HCT116 (cell line): Measurements from ENCODE around the gene TCEANC2. TPM values are rescaled to one million over a fixed set of nuclear protein-coding genes. Genes with fewer than 3 reads are reported as not detected.

Experiments
- ATAC-seq: fragments of 200-7000 bp; cut with Tn5 transposase; 2 replicates; pipeline ENCODE4 v1.9.1; 2020; ENCODE audit warnings: mild to moderate bottlenecking, moderate library complexity
- BruUV-seq: library from RNA; stranded (reverse); fragments of 400-500 nt; replicated peaks from 2 replicates; lab custom pipeline; 2021; lab: Mats Ljungman, UMichigan
- CTCF ChIA-PET: fragments of 300-600 bp; sonication (Branson Sonifier 250); formaldehyde crosslinking; loops from one replicate; lab custom pipeline; 2021; ENCODE audit warnings: antibody characterized with exemption; lab: Charles Lee
- POLR2A ChIA-PET: fragments of 300-600, 350-600 bp; sonication (Branson Sonifier 250); formaldehyde crosslinking; loops from one replicate; lab custom pipeline; 2021; ENCODE audit warnings: antibody characterized with exemption; lab: Charles Lee
- RAD21 ChIA-PET, 2 experiments: fragments of 300-600 bp; sonication (Branson Sonifier 250); formaldehyde crosslinking; loops; one replicate each; lab custom pipeline; 2023; ENCODE audit warnings: low total read pairs in 2 of 2; ENCODE audit not compliant: uncharacterized antibody in 2 of 2, unreplicated experiment in 2 of 2, low non-redundant PET in 1 of 2; lab: Charles Lee
- DNase-seq: peaks from one replicate; pipeline ENCODE4 v3.0.0-alpha.2; 2010; ENCODE audit warnings: low read depth, low spot score
- H2AFZ ChIP-seq: fragments of 200-600 bp; shearing (Covaris generic), sonication (generic); 2 replicates; pipeline ENCODE4 v1.6.1; 2017; ENCODE audit warnings: low read depth, mixed run types, mixed read lengths, antibody characterized with exemption, low read length; ENCODE audit not compliant: poor library complexity, severe bottlenecking
- H3K27ac ChIP-seq: 2 replicates; pipeline ENCODE4 v1.5.1; 2012; ENCODE audit warnings: low read depth, low read length
- H3K27me3 ChIP-seq: fragments of 200-600 bp; sonication (generic); 2 replicates; pipeline ENCODE4 v1.6.1; 2016; ENCODE audit warnings: mixed run types, low read length, mixed read lengths; ENCODE audit not compliant: insufficient read depth
- H3K36me3 ChIP-seq, 2 experiments: fragments of 200-500 bp in 1 of 2; fragments of 200-600 bp in 1 of 2; sonication (Bioruptor generic) in 1 of 2; sonication (generic) in 1 of 2; 2 replicates each; pipeline versions ENCODE4 v1.5.1 to v1.6.1; 2014 to 2016; ENCODE audit warnings: low read length in 2 of 2, inconsistent platforms in 1 of 2, mixed read lengths in 1 of 2, mixed run types in 1 of 2; ENCODE audit not compliant: insufficient read depth in 2 of 2, control insufficient read depth in 1 of 2
- H3K4me1 ChIP-seq, 2 experiments: fragments of 200-600 bp in 1 of 2; sonication (generic) in 1 of 2; 2 replicates each; pipeline versions ENCODE4 v1.5.1 to v1.6.1; 2012 to 2017; ENCODE audit warnings: low read length in 2 of 2, inconsistent platforms in 1 of 2, mild to moderate bottlenecking in 1 of 2, mixed read lengths in 1 of 2, mixed run types in 1 of 2, moderate library complexity in 1 of 2; ENCODE audit not compliant: insufficient read depth in 2 of 2, control insufficient read depth in 1 of 2
- H3K4me2 ChIP-seq: fragments of 200-600 bp; sonication (generic); 2 replicates; pipeline ENCODE4 v1.6.1; 2017; ENCODE audit warnings: mixed run types, low read length, mixed read lengths
- H3K4me3 ChIP-seq, 2 experiments: fragments of 200-600 bp in 1 of 2; sonication (generic) in 1 of 2; replicated peaks in 1 of 2; 2 replicates each; pipeline ENCODE4 v1.5.1; 2011 to 2016; ENCODE audit warnings: low read length in 2 of 2, control low read depth in 1 of 2, low read depth in 1 of 2, mild to moderate bottlenecking in 1 of 2, mixed read lengths in 1 of 2, mixed run types in 1 of 2
- H3K79me2 ChIP-seq: fragments of 200-600 bp; sonication (generic); 2 replicates; pipeline ENCODE4 v1.6.1; 2017; ENCODE audit warnings: mild to moderate bottlenecking, mixed run types, low read length, moderate library complexity, mixed read lengths; ENCODE audit not compliant: insufficient read depth
- H3K9ac ChIP-seq: fragments of 200-600 bp; sonication (generic); 2 replicates; pipeline ENCODE4 v1.6.1; 2016; ENCODE audit warnings: low read length, mixed read lengths
- H3K9me2 ChIP-seq: fragments of 200-600 bp; sonication (generic), shearing (Covaris generic); 2 replicates; pipeline ENCODE4 v1.6.1; 2017; ENCODE audit warnings: mixed run types, mild to moderate bottlenecking, moderate library complexity; ENCODE audit not compliant: insufficient read depth
- H3K9me3 ChIP-seq, 2 experiments: fragments of 200-500 bp in 1 of 2; fragments of 200-600 bp in 1 of 2; sonication (Bioruptor generic) in 1 of 2; sonication (generic) in 1 of 2; 2 replicates each; pipeline ENCODE4 v1.6.1; 2014 to 2017; ENCODE audit warnings: low read length in 2 of 2, mixed read lengths in 2 of 2, inconsistent platforms in 1 of 2, low read depth in 1 of 2, mild to moderate bottlenecking in 1 of 2, mixed run types in 1 of 2, moderate library complexity in 1 of 2; ENCODE audit not compliant: control insufficient read depth in 1 of 2, insufficient read depth in 1 of 2
- H4K20me1 ChIP-seq: fragments of 200-600 bp; sonication (generic), shearing (Covaris generic); 2 replicates; pipeline ENCODE4 v1.6.1; 2017; ENCODE audit warnings: mixed run types, mild to moderate bottlenecking, moderate library complexity; ENCODE audit not compliant: insufficient read depth
- ATF3 ChIP-seq: IDR thresholded peaks from 2 replicates; pipeline ENCODE4 v1.6.1; 2012
- CBX3 ChIP-seq: IDR thresholded peaks from 2 replicates; pipeline ENCODE4 v1.6.1; 2012; ENCODE audit warnings: low read depth
- CEBPB ChIP-seq: IDR thresholded peaks from 2 replicates; pipeline ENCODE4 v1.6.1; 2012; ENCODE audit warnings: low read depth
- CTCF ChIP-seq, 3 experiments: fragments of 200-600 bp in 1 of 3; sonication (generic) in 1 of 3; IDR thresholded peaks in 2 of 3; conservative IDR thresholded peaks in 1 of 3; 2 replicates each; pipeline ENCODE4 v1.5.1; 2012 to 2017; ENCODE audit warnings: low read depth in 2 of 3, low read length in 2 of 3, antibody characterized with exemption in 1 of 3, borderline replicate concordance in 1 of 3, control low read depth in 1 of 3, mild to moderate bottlenecking in 1 of 3, mixed read lengths in 1 of 3, mixed run types in 1 of 3, moderate library complexity in 1 of 3; ENCODE audit not compliant: insufficient read depth in 1 of 3
- EGR1 ChIP-seq: IDR thresholded peaks from 2 replicates; pipeline ENCODE4 v1.6.1; 2012; ENCODE audit warnings: low read depth
- ELF1 ChIP-seq: IDR thresholded peaks from 2 replicates; pipeline ENCODE4 v1.6.1; 2012; ENCODE audit warnings: low read depth, borderline replicate concordance
- EZH2 ChIP-seq: fragments of 200-600 bp; sonication (generic); IDR thresholded peaks from 2 replicates; pipeline ENCODE4 v1.6.1; 2017; ENCODE audit warnings: antibody characterized with exemption, mixed run types
- EZH2phosphoT487 ChIP-seq: fragments of 200-600 bp; IDR thresholded peaks from 2 replicates; pipeline ENCODE4 v1.6.1; 2018; ENCODE audit warnings: antibody characterized with exemption, borderline replicate concordance
- JUND ChIP-seq: IDR thresholded peaks from 2 replicates; pipeline ENCODE4 v1.6.1; 2012
- MAX ChIP-seq: IDR thresholded peaks from 2 replicates; pipeline ENCODE4 v1.6.1; 2012
- POLR2A ChIP-seq: IDR thresholded peaks from 2 replicates; pipeline ENCODE4 v1.7.0; 2011; ENCODE audit warnings: borderline replicate concordance; ENCODE audit not compliant: insufficient read depth, insufficient read length; ENCODE audit errors: extremely low read depth
- POLR2AphosphoS5 ChIP-seq: IDR thresholded peaks from 2 replicates; pipeline ENCODE4 v1.6.1; 2011; ENCODE audit warnings: mild to moderate bottlenecking, low read depth, low read length, moderate library complexity
- RAD21 ChIP-seq: IDR thresholded peaks from 2 replicates; pipeline ENCODE4 v1.6.1; 2012; ENCODE audit warnings: low read depth, mild to moderate bottlenecking
- SIN3A ChIP-seq: IDR thresholded peaks from 2 replicates; pipeline ENCODE4 v1.6.1; 2012; ENCODE audit warnings: low read depth
- SRF ChIP-seq: IDR thresholded peaks from 2 replicates; pipeline ENCODE4 v1.6.1; 2012; ENCODE audit warnings: low read depth
- TCF7L2 ChIP-seq: IDR thresholded peaks from 2 replicates; pipeline ENCODE4 v1.7.0; 2011; ENCODE audit warnings: borderline replicate concordance, inconsistent platforms; ENCODE audit not compliant: insufficient read depth, insufficient read length; ENCODE audit errors: extremely low read depth
- YY1 ChIP-seq: IDR thresholded peaks from 2 replicates; pipeline ENCODE4 v1.6.1; 2011; ENCODE audit warnings: low read length, low read depth, moderate library complexity, mild to moderate bottlenecking; ENCODE audit not compliant: insufficient replicate concordance; ENCODE audit errors: extremely low read depth
- ZBTB33 ChIP-seq: IDR thresholded peaks from 2 replicates; pipeline ENCODE4 v1.6.1; 2011; ENCODE audit warnings: mild to moderate bottlenecking, low read length, moderate library complexity; ENCODE audit not compliant: insufficient replicate concordance; ENCODE audit errors: extremely low read depth
- ZNF274 ChIP-seq: fragments of 200-500 bp; sonication (Bioruptor generic); IDR thresholded peaks from 2 replicates; pipeline ENCODE4 v1.6.1; 2014; ENCODE audit warnings: mild to moderate bottlenecking, low read depth, low read length, inconsistent platforms
- intact Hi-C: fragments of 100-400 bp; cut with micrococcal nuclease; formaldehyde crosslinking; loops from 2 replicates; pipeline ENCODE4 v1.10.0; 2022
- total RNA-seq: library from RNA; stranded (reverse); gene quantifications from one replicate; pipeline ENCODE4 v1.2.1, GENCODE V29; 2021; ENCODE audit not compliant: unreplicated experiment

TCEANC2 gene
- total RNA-seq, 1 experiment from 2014 or later: 5.4 TPM

GRCh38 chr1:54011316-54012007 is 41.9 kb upstream of the TCEANC2 start (continued):
- TF ChIP-seq MAX (no peak), ELF1 (no peak), ZNF274 (no peak), TCF7L2 (no peak), POLR2A (no peak)

GRCh38 chr1:54012008-54012325 is 41.4 kb upstream of the TCEANC2 start:
- TF ChIP-seq YY1 (no peak), CEBPB (no peak), EGR1 (no peak), ELF1 (no peak), CTCF (IDR thresholded peaks at IDR 0.05 in 2 of 3, conservative IDR thresholded peaks at IDR 0.05 in 1 of 3; ENCODE audit: borderline replicate concordance in 1 of 3, insufficient read depth in 1 of 3, low read depth in 2 of 3, low read length in 2 of 3) (no peak), ATF3 (no peak), EZH2phosphoT487 (no peak), JUND (no peak), CBX3 (no peak), EZH2 (no peak), TCF7L2 (no peak), SIN3A (no peak), RAD21 (no peak), SRF (no peak), ZBTB33 (no peak), POLR2AphosphoS5 (no peak), MAX (no peak)
- no peak overlapping the region for H3K4me3 ChIP-seq
- DNase-seq (no peak), ATAC-seq (no peak)
- ChIA-PET CTCF (no interaction called here), POLR2A (no interaction called here), RAD21 (no interaction called here)
- H3K27ac ChIP-seq: no peak overlapping the region
- H3K79me2 ChIP-seq: no peaks in the 10 kb centered on the region
- H3K4me2 ChIP-seq: no peak overlapping the region
- H3K36me3 ChIP-seq: no peaks in the 10 kb centered on the region
- no peaks in the 10 kb centered on the region for H4K20me1 ChIP-seq
- H3K9ac ChIP-seq: no peak overlapping the region
- peaks cover 25% of the 10 kb centered on the region in 2 experiments for H3K4me1 ChIP-seq
- H2AFZ ChIP-seq: no peak overlapping the region
- no TSS peak for BruUV-seq
- no peaks in the 10 kb centered on the region for H3K27me3 ChIP-seq
- H3K9me3 ChIP-seq: no peaks in the 10 kb centered on the region
- intact Hi-C loops: no loop called here
- no peaks in the 10 kb centered on the region for H3K9me2 ChIP-seq
